KMS-11 (cell line): ENCODE measurements around the gene CDH22.

Source experiments
- H2AFZ ChIP-seq: fragments of 200-600 bp; sonication (generic); 2 replicates; pipeline ENCODE4 v1.6.1; 2016; ENCODE audit warnings: antibody characterized with exemption, mixed run types, low read depth
- H3K27ac ChIP-seq: fragments of 200-600 bp; sonication (generic); 2 replicates; pipeline ENCODE4 v1.6.1; 2016; ENCODE audit warnings: mild to moderate bottlenecking, mixed run types
- H3K27me3 ChIP-seq: fragments of 200-600 bp; sonication (generic); 2 replicates; pipeline ENCODE4 v1.6.1; 2017; ENCODE audit warnings: mild to moderate bottlenecking, low read depth, mixed run types, moderate library complexity; ENCODE audit not compliant: insufficient read depth
- H3K36me3 ChIP-seq: fragments of 200-600 bp; sonication (generic); 2 replicates; pipeline ENCODE4 v1.6.1; 2017; ENCODE audit warnings: mild to moderate bottlenecking, mixed run types; ENCODE audit not compliant: insufficient read depth
- H3K4me1 ChIP-seq: fragments of 200-600 bp; sonication (generic); 2 replicates; pipeline ENCODE4 v1.6.1; 2016; ENCODE audit warnings: mild to moderate bottlenecking, low read depth, mixed run types; ENCODE audit not compliant: poor library complexity, severe bottlenecking
- H3K4me2 ChIP-seq: fragments of 200-600 bp; sonication (generic); 2 replicates; pipeline ENCODE4 v1.7.0; 2016; ENCODE audit warnings: mild to moderate bottlenecking, mixed run types
- H3K4me3 ChIP-seq: fragments of 200-600 bp; sonication (generic); IDR thresholded peaks from 2 replicates; pipeline ENCODE4 v1.6.1; 2017; ENCODE audit warnings: low read depth, low read length, mixed read lengths; ENCODE audit not compliant: insufficient read depth
- H3K79me2 ChIP-seq: fragments of 200-600 bp; sonication (generic); 2 replicates; pipeline ENCODE4 v1.6.1; 2016; ENCODE audit warnings: low read depth, mixed run types; ENCODE audit not compliant: insufficient read depth
- H3K9ac ChIP-seq: fragments of 200-600 bp; sonication (generic); 2 replicates; pipeline ENCODE4 v1.6.1; 2016; ENCODE audit warnings: mild to moderate bottlenecking, mixed run types
- H4K20me1 ChIP-seq: fragments of 200-600 bp; sonication (generic); 2 replicates; pipeline ENCODE4 v1.6.1; 2016; ENCODE audit warnings: mild to moderate bottlenecking, mixed run types; ENCODE audit not compliant: insufficient read depth
- TF ChIP-seq, protein P1 (sequence below): fragments of 200-600 bp; sonication (generic); conservative IDR thresholded peaks from 2 replicates; pipeline ENCODE4 v1.6.1; 2017; ENCODE audit warnings: low read depth, mild to moderate bottlenecking, antibody characterized with exemption, low read length, moderate library complexity, mixed read lengths

The CDH22 gene

DNA sequence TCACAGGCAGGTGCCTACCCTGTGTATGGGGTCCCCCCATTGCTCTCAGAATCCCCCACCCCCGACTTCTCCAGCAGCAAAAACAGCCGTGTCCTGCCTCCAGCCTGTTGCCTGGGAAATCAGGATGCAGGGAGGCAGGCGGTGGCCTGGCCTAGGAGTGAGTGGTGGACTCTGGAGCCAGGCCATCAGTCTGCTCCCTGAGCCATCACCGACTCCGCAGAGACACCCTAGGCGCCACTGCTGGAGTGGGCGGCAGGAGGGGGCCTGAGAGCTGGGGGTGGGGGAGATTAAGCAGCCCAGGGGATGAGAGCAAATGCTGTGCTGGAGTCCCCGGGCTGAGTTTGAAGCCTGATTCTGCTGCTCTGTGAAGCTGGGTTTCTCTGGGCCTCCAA lies 97.0 kb downstream of the CDH22 start:
- Histone ChIP-seq H2AFZ (no peak overlapping the region), H3K4me2 (no peak overlapping the region), H3K4me1 (no peaks in the 10 kb centered on the region), H3K36me3 (no peaks in the 10 kb centered on the region), H3K9ac (no peak overlapping the region), H3K79me2 (no peaks in the 10 kb centered on the region), H3K4me3 (no peak overlapping the region), H3K27ac (no peak overlapping the region), H3K27me3 (peaks cover 86% of the 10 kb centered on the region), H4K20me1 (no peaks in the 10 kb centered on the region)
- TF ChIP-seq, protein P1, sequence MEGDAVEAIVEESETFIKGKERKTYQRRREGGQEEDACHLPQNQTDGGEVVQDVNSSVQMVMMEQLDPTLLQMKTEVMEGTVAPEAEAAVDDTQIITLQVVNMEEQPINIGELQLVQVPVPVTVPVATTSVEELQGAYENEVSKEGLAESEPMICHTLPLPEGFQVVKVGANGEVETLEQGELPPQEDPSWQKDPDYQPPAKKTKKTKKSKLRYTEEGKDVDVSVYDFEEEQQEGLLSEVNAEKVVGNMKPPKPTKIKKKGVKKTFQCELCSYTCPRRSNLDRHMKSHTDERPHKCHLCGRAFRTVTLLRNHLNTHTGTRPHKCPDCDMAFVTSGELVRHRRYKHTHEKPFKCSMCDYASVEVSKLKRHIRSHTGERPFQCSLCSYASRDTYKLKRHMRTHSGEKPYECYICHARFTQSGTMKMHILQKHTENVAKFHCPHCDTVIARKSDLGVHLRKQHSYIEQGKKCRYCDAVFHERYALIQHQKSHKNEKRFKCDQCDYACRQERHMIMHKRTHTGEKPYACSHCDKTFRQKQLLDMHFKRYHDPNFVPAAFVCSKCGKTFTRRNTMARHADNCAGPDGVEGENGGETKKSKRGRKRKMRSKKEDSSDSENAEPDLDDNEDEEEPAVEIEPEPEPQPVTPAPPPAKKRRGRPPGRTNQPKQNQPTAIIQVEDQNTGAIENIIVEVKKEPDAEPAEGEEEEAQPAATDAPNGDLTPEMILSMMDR = no peak

DNA sequence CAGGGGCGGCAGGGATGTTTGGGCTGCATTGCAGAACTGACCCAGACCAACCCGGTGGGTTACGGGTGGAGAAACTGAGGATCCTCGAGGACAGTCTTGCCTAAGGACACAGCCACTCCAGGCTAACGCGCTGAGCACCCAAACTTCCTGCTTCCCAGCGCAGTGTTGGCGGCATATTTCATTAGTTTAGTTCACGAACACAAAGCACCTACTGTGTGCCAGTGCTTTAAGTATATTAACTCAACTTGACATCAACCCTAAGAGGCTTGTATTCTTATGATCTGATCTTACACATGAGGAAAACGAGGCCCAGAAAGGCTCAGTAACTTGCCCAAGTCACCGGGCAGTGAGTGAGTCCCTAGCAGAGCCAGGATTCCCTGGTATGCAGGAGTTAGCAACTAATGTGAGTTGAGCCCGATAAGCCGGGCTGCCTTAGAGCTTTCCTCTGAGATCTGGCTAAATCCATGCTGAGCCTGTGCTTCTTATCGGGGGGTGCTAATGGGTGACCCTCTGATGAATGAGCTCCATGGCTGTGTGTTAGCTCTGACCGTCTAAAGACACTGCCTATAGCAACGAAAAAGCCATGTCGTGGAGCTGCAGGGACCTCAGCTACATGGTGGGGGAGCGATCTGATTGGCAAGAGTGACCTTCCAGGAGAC lies 97.5 kb downstream of the CDH22 start:
- Histone ChIP-seq H3K79me2 (no peaks in the 10 kb centered on the region), H3K4me1 (no peaks in the 10 kb centered on the region), H2AFZ (no peak overlapping the region), H4K20me1 (no peaks in the 10 kb centered on the region), H3K27me3 (peaks cover 89% of the 10 kb centered on the region), H3K4me2 (no peak overlapping the region), H3K36me3 (no peaks in the 10 kb centered on the region), H3K27ac (no peak overlapping the region), H3K9ac (no peak overlapping the region), H3K4me3 (no peak overlapping the region)
- TF ChIP-seq, protein P1 = no peak

DNA sequence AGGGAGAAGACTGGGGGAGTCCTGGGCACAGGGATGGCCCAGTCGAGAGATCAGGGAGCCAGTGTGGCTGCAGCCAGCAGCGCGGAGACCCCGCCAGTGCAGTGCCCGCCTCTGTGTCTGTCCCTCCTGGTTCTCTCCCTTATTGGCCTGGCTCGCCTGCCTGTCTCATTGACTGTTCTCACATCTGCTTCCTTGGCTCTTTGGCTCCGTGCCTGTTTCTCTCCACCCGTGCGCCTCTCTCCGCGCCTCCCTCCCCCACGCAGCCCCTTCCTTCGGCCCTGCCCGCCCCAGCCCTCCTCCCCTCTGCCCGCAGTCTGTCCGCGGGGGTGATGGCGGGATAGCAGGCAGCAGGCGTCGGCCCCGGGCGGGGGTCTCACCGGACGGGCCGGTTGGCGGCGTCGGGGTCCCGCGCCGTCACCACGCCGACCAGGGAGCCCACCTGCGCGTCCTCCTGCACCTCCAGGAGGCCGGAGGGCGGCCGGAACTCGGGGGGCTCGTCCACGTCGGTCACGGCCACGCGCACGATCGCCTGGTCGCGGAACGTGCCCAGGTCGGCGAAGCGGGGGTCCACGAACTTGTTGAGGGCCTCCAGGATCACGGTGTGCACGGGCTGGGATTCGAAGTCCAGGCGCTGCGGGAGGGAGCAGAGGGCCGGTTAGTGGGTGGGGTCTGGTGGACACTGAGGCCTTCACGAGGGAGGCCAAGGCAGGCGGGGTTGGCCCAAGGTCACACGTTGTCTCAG lies 98.2 kb downstream of the CDH22 start:
- Histone ChIP-seq H3K4me3 (no peak overlapping the region), H3K9ac (no peak overlapping the region), H3K27me3 (peaks cover 90% of the 10 kb centered on the region), H3K4me1 (no peaks in the 10 kb centered on the region), H4K20me1 (no peaks in the 10 kb centered on the region), H3K27ac (no peak overlapping the region), H2AFZ (no peak overlapping the region), H3K36me3 (no peaks in the 10 kb centered on the region), H3K79me2 (no peaks in the 10 kb centered on the region), H3K4me2 (no peak overlapping the region)
- TF ChIP-seq, protein P1 = no peak

DNA sequence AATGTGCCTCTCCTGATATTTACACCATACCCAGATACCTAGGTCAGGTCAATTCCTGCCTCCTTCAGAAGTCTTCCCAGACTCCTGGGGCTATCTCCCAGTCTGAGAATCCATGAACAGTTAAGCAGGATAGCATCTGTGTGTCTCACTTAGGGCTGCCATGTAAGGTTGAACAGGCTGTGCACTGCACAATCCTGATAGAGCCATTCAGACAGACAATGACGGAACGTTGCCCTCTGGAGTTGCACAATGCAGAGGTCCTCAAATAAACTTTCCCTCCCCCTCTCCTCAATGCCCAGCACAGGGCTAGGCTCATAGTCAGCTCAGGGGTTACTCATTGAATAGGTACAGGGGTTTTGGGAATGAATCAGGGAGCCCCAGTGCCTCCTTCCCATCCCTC lies 100.5 kb downstream of the CDH22 start:
- Histone ChIP-seq H3K4me1 (no peaks in the 10 kb centered on the region), H3K9ac (no peak overlapping the region), H3K27me3 (peaks cover 95% of the 10 kb centered on the region), H3K4me2 (no peak overlapping the region), H3K36me3 (no peaks in the 10 kb centered on the region), H4K20me1 (no peaks in the 10 kb centered on the region), H3K27ac (no peak overlapping the region), H3K79me2 (no peaks in the 10 kb centered on the region), H3K4me3 (no peak overlapping the region), H2AFZ (no peak overlapping the region)
- TF ChIP-seq, protein P1 = no peak
